ENCODE results near the gene ARL16. TPM values are rescaled to one million over a fixed set of nuclear protein-coding genes. Genes with fewer than 3 reads are reported as not detected.

Gene ARL16
- total and polyA plus RNA-seq, 2 of the 4 experiments (the other 2 are of a cell fraction) = 51.1 to 77.9 TPM

DNA sequence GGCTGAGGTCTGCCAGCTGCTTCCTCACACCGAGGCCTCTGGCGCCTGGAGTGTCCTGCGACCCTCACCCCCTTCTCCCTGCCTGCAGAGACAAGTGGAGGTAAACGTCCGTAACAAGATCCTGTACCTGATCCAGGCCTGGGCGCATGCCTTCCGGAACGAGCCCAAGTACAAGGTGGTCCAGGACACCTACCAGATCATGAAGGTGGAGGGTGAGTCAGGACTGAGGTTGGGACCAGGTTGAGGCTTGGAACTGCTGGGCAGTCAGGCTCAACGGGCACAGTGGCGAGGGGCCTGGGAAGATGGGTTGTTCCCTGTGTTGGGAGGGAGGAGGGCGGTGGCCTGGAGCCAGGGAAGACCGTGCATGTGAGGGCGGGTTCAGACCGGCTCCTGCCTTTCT, 5.0 kb upstream of the ARL16 start:
- no peak overlapping the region for H2BK5ac ChIP-seq (ENCODE audit: low read depth, low read length, poor library complexity, severe bottlenecking)
- H3K14ac ChIP-seq (replicated peaks; ENCODE audit: low read depth, low read length) = no peak overlapping the region
- no peaks in the 10 kb centered on the region for H3K9me3 ChIP-seq (ENCODE audit: control insufficient read depth, insufficient read depth, low read length)
- peaks cover 10% of the 10 kb centered on the region for H3K4me1 ChIP-seq (ENCODE audit: control insufficient read depth, insufficient read depth, low read length)
- no peak overlapping the region for H4K8ac ChIP-seq (ENCODE audit: low read depth in 2 of 2, low read length in 2 of 2)
- H4K91ac ChIP-seq (ENCODE audit: insufficient read depth, low read depth, low read length) = no peak overlapping the region
- no peak for DNase-seq
- peak overlapping the region; percentile 63 for H2AFZ ChIP-seq (replicated peaks; ENCODE audit: low read length, poor library complexity)
- H4K20me1 ChIP-seq (ENCODE audit: insufficient read depth, low read length) = peaks cover 93% of the 10 kb centered on the region
- 90% methylated on average over 4 of the region's 14 CpGs; no CpG with 5 or more reads in 1 of the 2 experiments for WGBS, 2 experiments (ENCODE audit: extremely low coverage in 2 of 2, insufficient read length in 1 of 2)
- H3K56ac ChIP-seq (ENCODE audit: extremely low read depth, insufficient read depth, low read length) = no peak overlapping the region
- in situ Hi-C loops (cut with MboI; ENCODE audit: low sequenced_read_pairs) = no loop called here
- peaks cover 14 to 63% of the 10 kb centered on the region in 2 experiments for H3K79me1 ChIP-seq (ENCODE audit: low read depth in 1 of 2, low read length in 2 of 2)
- H3K27ac ChIP-seq (ENCODE audit: insufficient read depth, low read length) = no peak overlapping the region
- ChIA-PET POLR2A (ENCODE audit: unreplicated experiment) (no interaction called here), CTCF (no interaction called here)
- H4K5ac ChIP-seq (ENCODE audit: low read depth, low read length) = no peak overlapping the region
- H2AK9ac ChIP-seq (replicated peaks; ENCODE audit: low read depth, low read length, poor library complexity) = no peak overlapping the region
- H3K9me1 ChIP-seq (ENCODE audit: insufficient read depth, low read length) = peaks cover 3% of the 10 kb centered on the region; the same call in 1 of the 2 replicates
- H2AK5ac ChIP-seq (ENCODE audit: low read depth, low read length) = no peak overlapping the region
- H3K18ac ChIP-seq (ENCODE audit: low read depth, low read length) = no peak overlapping the region
- ATAC-seq (ENCODE audit: low read depth) = no peak
- no peak overlapping the region for H3K9ac ChIP-seq (ENCODE audit: low read depth, low read length)
- no TSS peak for BruUV-seq (replicated peaks)
- no peak overlapping the region for H3K4me2 ChIP-seq (ENCODE audit: low read depth, low read length)
- no peak overlapping the region for H2BK120ac ChIP-seq (ENCODE audit: low read depth, low read length)
- TF ChIP-seq NFE2L2 (IDR thresholded peaks at IDR 0.05; ENCODE audit: low read depth, low read length) = no peak
- dilution Hi-C loops (cut with HindIII; ENCODE audit: low sequenced_read_pairs, unreplicated experiment) = no loop called here
- H2BK20ac ChIP-seq (ENCODE audit: low read depth, low read length) = no peak overlapping the region
- H3K27me3 ChIP-seq (ENCODE audit: control insufficient read depth, insufficient read depth, low read length) = no peaks in the 10 kb centered on the region
- no peak overlapping the region for H2BK15ac ChIP-seq (ENCODE audit: low read depth, low read length)
- H3K36me3 ChIP-seq (ENCODE audit: control insufficient read depth, insufficient read depth, low read length) = peaks cover 74% of the 10 kb centered on the region
- H3K4ac ChIP-seq (ENCODE audit: low read depth, low read length) = no peak overlapping the region
- H3K4me3 ChIP-seq (ENCODE audit: insufficient read depth, low read depth, low read length) = no peak overlapping the region
- H3K23ac ChIP-seq (ENCODE audit: low read depth, low read length) = no peak overlapping the region
- intact Hi-C loops (cut with micrococcal nuclease) = no loop called here

Data from IMR-90 (cell line).